Upper lobe of right lung (tissue), 1 donor: Measurements from ENCODE around the gene ARF1. TPM values are rescaled to one million over a fixed set of nuclear protein-coding genes. Genes with fewer than 3 reads are reported as not detected.

Experiments used
- ATAC-seq: fragments of 200-7000 bp; cut with Tn5 transposase; one replicate; pipeline ENCODE4 v1.9.1; 2020; ENCODE audit warnings: mild to moderate bottlenecking, moderate library complexity
- DNase-seq: peaks from one replicate; pipeline ENCODE4 v3.0.0-alpha.2; 2020
- H3K27ac ChIP-seq: fragments of 200-600 bp; one replicate; pipeline ENCODE4 v1.8.0; 2022
- H3K27me3 ChIP-seq: fragments of 200-600 bp; one replicate; pipeline ENCODE4 v1.8.0; 2022; ENCODE audit warnings: mild to moderate bottlenecking
- H3K36me3 ChIP-seq: fragments of 200-600 bp; one replicate; pipeline ENCODE4 v1.8.0; 2022
- H3K4me1 ChIP-seq: fragments of 200-600 bp; one replicate; pipeline ENCODE4 v1.8.0; 2022
- H3K4me3 ChIP-seq: fragments of 200-600 bp; one replicate; pipeline ENCODE4 v1.8.0; 2022; ENCODE audit warnings: mild to moderate bottlenecking
- H3K9me3 ChIP-seq: fragments of 200-600 bp; one replicate; pipeline ENCODE4 v1.8.0; 2022
- intact Hi-C: fragments of 100-400 bp; cut with DNase I; formaldehyde crosslinking; loops from one replicate; pipeline ENCODE4 v1.11.0; 2022
- total RNA-seq: library from RNA; stranded (reverse); fragmentation: NEBNext Ultra II Directional; extraction: Animal tissue kit (Norgen Biotek cat#: 25700); gene quantifications from one replicate; pipeline ENCODE4 v1.2.1, GENCODE V29; 2021
- TF ChIP-seq, protein P1 (sequence below): fragments of 200-600 bp; IDR thresholded peaks from one replicate; pipeline ENCODE4 v1.8.0; 2022; ENCODE audit warnings: antibody characterized with exemption
- donor health status: DM: no; HTN: yes; CAD: no; lungs with severe emphysema.

Gene ARF1
- total RNA-seq, 1 donor from 2014 or later: 397 TPM

DNA sequence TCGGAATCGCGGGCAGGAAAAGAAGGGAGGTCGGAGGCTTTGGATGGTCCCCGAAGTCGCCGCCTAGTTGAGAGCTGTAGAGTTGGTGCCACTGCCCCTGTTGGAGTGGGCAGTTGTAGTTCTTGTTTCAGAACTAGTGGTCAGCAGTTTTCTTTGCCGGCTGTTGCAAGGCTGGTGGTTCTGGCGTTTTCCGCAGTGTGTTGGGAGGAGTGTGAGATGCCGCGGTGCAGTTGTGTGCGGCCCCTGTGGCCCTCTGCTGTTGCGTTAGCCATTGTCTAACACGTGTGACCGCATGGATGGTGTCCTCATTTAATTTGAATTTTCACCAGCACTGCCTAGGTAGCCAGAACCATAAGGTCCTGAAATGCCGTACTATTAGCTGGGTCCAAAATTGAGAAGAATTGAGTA lies 1.4 kb downstream of the ARF1 start:
- H3K36me3 ChIP-seq: peaks cover 8% of the 10 kb centered on the region
- intact Hi-C loops: no loop called here
- no peaks in the 10 kb centered on the region for H3K9me3 ChIP-seq
- DNase-seq: peak; percentile 73
- ATAC-seq: peak; percentile 15
- H3K27ac ChIP-seq: peak overlapping the region; percentile 99
- no peaks in the 10 kb centered on the region for H3K27me3 ChIP-seq
- H3K4me3 ChIP-seq: peak overlapping the region; percentile 84
- peaks cover 62% of the 10 kb centered on the region for H3K4me1 ChIP-seq
- TF ChIP-seq, protein P1, sequence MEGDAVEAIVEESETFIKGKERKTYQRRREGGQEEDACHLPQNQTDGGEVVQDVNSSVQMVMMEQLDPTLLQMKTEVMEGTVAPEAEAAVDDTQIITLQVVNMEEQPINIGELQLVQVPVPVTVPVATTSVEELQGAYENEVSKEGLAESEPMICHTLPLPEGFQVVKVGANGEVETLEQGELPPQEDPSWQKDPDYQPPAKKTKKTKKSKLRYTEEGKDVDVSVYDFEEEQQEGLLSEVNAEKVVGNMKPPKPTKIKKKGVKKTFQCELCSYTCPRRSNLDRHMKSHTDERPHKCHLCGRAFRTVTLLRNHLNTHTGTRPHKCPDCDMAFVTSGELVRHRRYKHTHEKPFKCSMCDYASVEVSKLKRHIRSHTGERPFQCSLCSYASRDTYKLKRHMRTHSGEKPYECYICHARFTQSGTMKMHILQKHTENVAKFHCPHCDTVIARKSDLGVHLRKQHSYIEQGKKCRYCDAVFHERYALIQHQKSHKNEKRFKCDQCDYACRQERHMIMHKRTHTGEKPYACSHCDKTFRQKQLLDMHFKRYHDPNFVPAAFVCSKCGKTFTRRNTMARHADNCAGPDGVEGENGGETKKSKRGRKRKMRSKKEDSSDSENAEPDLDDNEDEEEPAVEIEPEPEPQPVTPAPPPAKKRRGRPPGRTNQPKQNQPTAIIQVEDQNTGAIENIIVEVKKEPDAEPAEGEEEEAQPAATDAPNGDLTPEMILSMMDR: no peak

DNA sequence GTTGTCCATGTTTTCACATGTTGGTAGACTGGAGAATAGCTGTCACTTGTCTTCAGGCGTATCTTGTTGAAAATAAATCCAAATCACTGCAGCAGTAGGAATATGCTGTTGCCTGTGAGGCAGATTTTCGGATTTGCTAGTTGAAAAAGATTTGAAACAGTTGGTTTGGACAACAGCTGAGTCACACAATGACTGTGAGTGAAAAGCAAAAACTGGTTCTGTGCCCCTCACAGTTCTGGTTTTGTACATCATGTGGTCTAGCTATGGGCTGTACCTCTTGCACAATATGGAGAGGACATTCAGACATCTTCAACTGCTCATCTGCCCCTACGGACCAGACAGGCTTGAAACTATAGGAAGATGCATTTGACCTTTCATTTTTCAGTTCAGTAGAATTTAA lies 1.8 kb downstream of the ARF1 start:
- TF ChIP-seq, protein P1: no peak
- peak overlapping the region; percentile 84 for H3K4me3 ChIP-seq
- intact Hi-C loops: no loop called here
- H3K9me3 ChIP-seq: no peaks in the 10 kb centered on the region
- H3K27me3 ChIP-seq: no peaks in the 10 kb centered on the region
- ATAC-seq: no peak
- peaks cover 11% of the 10 kb centered on the region for H3K36me3 ChIP-seq
- H3K4me1 ChIP-seq: peaks cover 67% of the 10 kb centered on the region
- no peak for DNase-seq
- peak overlapping the region; percentile 99 for H3K27ac ChIP-seq

DNA sequence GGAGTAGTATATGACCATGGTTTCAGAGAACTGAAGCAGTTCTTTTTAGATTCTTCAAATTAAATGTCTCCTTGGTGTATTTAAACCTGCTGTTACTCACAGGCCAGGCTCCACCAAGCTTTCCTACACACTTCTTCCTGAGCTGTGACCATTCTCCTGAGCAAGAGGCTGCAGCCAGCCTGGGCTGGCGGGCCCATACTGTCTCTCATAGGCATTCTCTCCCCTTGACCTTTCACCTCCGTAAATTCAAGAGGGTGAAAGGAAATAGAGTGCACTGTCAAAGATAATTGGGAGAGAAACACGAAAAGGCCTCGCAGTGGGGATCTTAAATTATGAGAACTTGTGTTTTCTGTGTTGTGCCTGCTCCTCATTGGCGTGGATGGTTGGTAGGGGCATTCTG lies 2.3 kb downstream of the ARF1 start:
- Histone ChIP-seq H3K27ac (peak overlapping the region; percentile 99), H3K9me3 (no peaks in the 10 kb centered on the region), H3K4me1 (peaks cover 71% of the 10 kb centered on the region), H3K27me3 (no peaks in the 10 kb centered on the region), H3K4me3 (peak overlapping the region; percentile 84), H3K36me3 (peaks cover 11% of the 10 kb centered on the region)
- ATAC-seq (no peak), DNase-seq (peak; percentile 19)
- intact Hi-C loops: no loop called here
- TF ChIP-seq, protein P1: no peak

DNA sequence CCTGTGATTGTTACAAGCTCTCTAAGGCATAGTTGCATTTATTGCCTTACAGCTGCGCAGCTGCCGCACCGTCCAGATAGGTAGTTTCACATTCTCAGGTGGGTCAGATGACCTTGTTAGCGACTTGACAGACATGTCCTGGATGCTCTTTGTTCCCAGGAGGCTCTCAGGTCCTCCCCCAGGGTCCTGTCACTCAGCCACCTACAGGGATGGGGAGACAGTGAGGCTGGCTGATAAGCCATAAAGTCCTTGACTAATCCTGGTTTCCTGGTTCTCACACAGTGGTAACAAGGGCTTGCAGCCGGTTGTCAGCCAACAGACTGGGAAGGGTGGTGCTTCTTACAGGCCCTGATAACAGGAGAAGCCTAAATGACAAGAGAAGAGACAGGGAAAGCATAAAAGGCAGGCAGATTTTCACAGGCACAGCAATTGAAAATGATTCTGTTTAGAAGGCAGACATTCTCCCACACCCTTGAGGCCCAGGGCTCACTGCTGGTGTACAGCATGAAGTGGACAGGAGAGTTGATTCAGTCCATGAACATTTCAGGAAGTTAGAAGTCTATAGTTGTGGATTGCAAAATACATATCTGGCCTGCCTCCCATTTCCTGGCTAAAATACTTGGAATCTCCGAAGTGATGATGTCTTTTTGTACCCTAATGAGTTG lies 2.9 kb downstream of the ARF1 start:
- no peaks in the 10 kb centered on the region for H3K27me3 ChIP-seq
- peaks cover 78% of the 10 kb centered on the region for H3K4me1 ChIP-seq
- DNase-seq: peak; percentile 64
- TF ChIP-seq, protein P1: no peak
- peak overlapping the region; percentile 99 for H3K27ac ChIP-seq
- peak overlapping the region; percentile 84 for H3K4me3 ChIP-seq
- H3K9me3 ChIP-seq: no peaks in the 10 kb centered on the region
- ATAC-seq: no peak
- intact Hi-C loops: no loop called here
- H3K36me3 ChIP-seq: peaks cover 11% of the 10 kb centered on the region

DNA sequence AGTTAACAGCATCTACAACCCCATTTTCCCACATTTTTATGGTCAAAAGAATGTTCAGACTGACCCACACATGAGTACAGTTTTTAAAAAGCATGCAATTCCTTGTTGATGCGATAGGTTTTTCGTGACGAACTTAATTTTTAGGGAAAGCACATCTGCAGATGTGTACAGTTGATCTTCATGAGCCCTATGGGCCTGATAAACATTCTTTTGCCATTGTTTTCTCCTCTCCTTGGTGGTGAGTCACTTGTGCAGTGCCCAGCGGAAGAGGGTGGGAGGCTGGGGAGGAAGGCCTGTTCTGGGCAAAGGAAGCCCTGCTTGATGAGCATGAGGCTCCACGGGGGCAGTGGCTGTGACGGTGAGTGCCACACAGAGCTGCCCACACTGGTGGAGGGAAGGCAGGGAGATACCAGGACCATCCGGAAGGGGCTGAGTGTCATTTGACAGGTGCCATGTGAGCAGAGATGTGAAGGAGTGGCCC lies 5.3 kb downstream of the ARF1 start:
- Histone ChIP-seq H3K4me3 (peak overlapping the region; percentile 21), H3K4me1 (peaks cover 91% of the 10 kb centered on the region), H3K27ac (peak overlapping the region; percentile 99), H3K9me3 (no peaks in the 10 kb centered on the region), H3K36me3 (peaks cover 17% of the 10 kb centered on the region), H3K27me3 (no peaks in the 10 kb centered on the region)
- intact Hi-C loops: no loop called here
- ATAC-seq: peak; percentile 51
- TF ChIP-seq, protein P1: no peak
- peak; percentile 74 for DNase-seq
